H7 (cell line): ENCODE results near the gene VPS29. TPM values are rescaled to one million over a fixed set of nuclear protein-coding genes. Genes with fewer than 3 reads are reported as not detected.
"Not testable (repeated sequence)": the region's sequence is repeated elsewhere in the genome, so short reads cannot be mapped to it uniquely, and the experiment has no call there.

ENCODE experiments used
- DNase-seq: peaks from one replicate; pipeline ENCODE4 v3.0.0; 2012
- H3K27me3 ChIP-seq: 2 replicates; pipeline ENCODE4 v1.6.0; 2011; ENCODE audit warnings: mild to moderate bottlenecking, low read length; ENCODE audit not compliant: control insufficient read depth, insufficient read depth
- H3K36me3 ChIP-seq: replicated peaks from 2 replicates; pipeline ENCODE4 v1.5.1; 2011; ENCODE audit warnings: low read length; ENCODE audit not compliant: control insufficient read depth, insufficient read depth
- H3K4me3 ChIP-seq: 2 replicates; pipeline ENCODE4 v1.5.1; 2011; ENCODE audit warnings: low read depth, mild to moderate bottlenecking, control low read depth, low read length, moderate library complexity; ENCODE audit not compliant: insufficient read depth
- total RNA-seq: library from RNA; depleted of rRNA; stranded (reverse); fragments of >200 nt; shearing (Covaris generic); gene quantifications from 2 replicates; pipeline ENCODE4 v1.2.3, GENCODE V29; 2014

VPS29 gene
- total RNA-seq, 1 experiment from 2014 or later: 58.1 TPM

DNA sequence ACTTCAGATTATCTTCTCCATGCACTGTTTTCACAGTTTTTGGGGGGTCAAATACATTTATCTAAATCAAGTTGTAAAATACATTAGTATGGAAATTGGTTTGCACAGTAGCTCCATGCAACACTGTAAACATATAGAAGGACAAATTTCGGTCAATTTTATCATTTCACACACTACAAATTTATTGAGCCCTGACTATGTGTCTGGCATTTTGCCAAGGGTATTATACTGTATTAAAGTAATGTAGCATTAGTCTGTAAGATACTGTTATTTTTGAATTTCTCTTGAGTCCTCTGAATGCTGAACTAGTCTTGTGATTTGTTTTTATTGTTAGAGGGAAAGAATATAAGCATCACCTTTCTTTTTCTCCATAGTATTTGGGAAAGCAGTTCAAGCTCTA is 1.5 kb upstream of the VPS29 start:
- H3K4me3 ChIP-seq: no peak overlapping the region
- H3K36me3 ChIP-seq: no peaks in the 10 kb centered on the region
- H3K27me3 ChIP-seq: peaks cover 3% of the 10 kb centered on the region; the same call in 1 of the 2 replicates
- DNase-seq: no peak

DNA sequence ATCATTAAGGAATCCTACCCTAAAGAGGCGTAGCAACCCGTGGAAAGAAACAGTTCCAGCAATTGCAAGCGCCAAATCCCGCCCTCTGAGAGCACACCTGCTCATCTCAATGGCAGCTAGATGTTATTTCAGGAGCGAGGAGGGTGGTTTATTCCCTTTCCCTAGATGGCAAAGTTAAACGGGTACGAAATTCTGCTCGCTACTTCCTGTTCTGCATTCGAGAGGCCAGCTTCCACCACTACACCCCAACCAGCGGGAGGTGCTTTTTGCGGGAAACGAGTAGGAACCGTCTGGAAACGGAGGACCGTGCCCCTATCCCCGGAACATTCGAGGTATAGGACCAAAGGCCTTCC is 536 bp downstream of the VPS29 start:
- peak; percentile 61 for DNase-seq

GRCh38 chr12:110498984-110499706 is 2.8 kb downstream of the VPS29 start:
- no peak for DNase-seq
- peaks cover 2% of the 10 kb centered on the region for H3K36me3 ChIP-seq
- peaks cover 3% of the 10 kb centered on the region; the same call in 1 of the 2 replicates for H3K27me3 ChIP-seq
- H3K4me3 ChIP-seq: no peak overlapping the region

More for the DNA sequence above, 536 bp downstream of the VPS29 start:
- Histone ChIP-seq H3K4me3 (peak overlapping the region; percentile 97), H3K36me3 (no peaks in the 10 kb centered on the region; the same call in 1 of the 2 replicates), H3K27me3 (peaks cover 3% of the 10 kb centered on the region; the same call in 1 of the 2 replicates)

DNA sequence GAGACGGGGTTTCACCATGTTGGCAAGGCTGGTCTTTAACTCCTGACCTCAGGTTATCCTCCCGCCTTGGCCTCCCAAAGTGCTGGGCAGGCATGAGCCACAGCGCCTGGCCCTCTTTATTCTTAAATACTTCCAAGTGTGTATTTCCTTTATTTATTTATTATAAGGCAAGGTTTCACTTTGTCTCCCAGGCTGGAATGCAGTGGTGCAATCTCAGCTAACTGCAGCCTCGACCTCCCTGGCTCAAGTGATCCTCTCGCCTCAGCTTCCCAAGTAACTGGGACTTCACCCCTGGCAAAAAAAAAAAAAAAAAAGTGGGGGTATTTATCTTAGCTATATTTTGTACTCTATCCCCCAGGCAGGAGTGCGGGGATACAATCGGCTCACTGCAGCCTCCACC is 26.5 kb downstream of the VPS29 start:
- H3K36me3 ChIP-seq: no peaks in the 10 kb centered on the region; the same call in 1 of the 2 replicates
- DNase-seq: no peak
- no peaks in the 10 kb centered on the region for H3K27me3 ChIP-seq
- no peak overlapping the region for H3K4me3 ChIP-seq

GRCh38 chr12:110468214-110469048 is 33.5 kb downstream of the VPS29 start, which contains the start of the genes FAM216A and GPN3:
TSS of gene FAM216A (plus strand) at chr12:110468845. CDS start at chr12:110468876, 31 bp downstream.
TSS of gene GPN3 (minus strand) at chr12:110468257. CDS start at chr12:110468203, 54 bp downstream.
- no peaks in the 10 kb centered on the region for H3K27me3 ChIP-seq
- DNase-seq: peak; percentile 95
- peaks cover 3% of the 10 kb centered on the region for H3K36me3 ChIP-seq
- peak within 1 kb of the TSS; percentile 77 for H3K4me3 ChIP-seq

- Histone ChIP-seq H3K36me3 (peaks cover 3% of the 10 kb centered on the region), H3K4me3 (peak overlapping the region; percentile 77)
- no peak for DNase-seq
Measured at GRCh38 chr12:110467847-110468213, 34.1 kb downstream of the VPS29 start.

GRCh38 chr12:110466791-110467190 is 35.1 kb downstream of the VPS29 start:
- peaks cover 3% of the 10 kb centered on the region for H3K36me3 ChIP-seq

More at GRCh38 chr12:110467847-110468213, 34.1 kb downstream of the VPS29 start:
- H3K27me3 ChIP-seq: no peaks in the 10 kb centered on the region

GRCh38 chr12:110465765-110466164 is 36.1 kb downstream of the VPS29 start:
- H3K36me3 ChIP-seq, H3K27me3 ChIP-seq, H3K4me3 ChIP-seq, DNase-seq: not testable (repeated sequence)

More at GRCh38 chr12:110466791-110467190, 35.1 kb downstream of the VPS29 start:
- Histone ChIP-seq H3K27me3 (no peaks in the 10 kb centered on the region), H3K4me3 (no peak overlapping the region)
- no peak for DNase-seq

DNA sequence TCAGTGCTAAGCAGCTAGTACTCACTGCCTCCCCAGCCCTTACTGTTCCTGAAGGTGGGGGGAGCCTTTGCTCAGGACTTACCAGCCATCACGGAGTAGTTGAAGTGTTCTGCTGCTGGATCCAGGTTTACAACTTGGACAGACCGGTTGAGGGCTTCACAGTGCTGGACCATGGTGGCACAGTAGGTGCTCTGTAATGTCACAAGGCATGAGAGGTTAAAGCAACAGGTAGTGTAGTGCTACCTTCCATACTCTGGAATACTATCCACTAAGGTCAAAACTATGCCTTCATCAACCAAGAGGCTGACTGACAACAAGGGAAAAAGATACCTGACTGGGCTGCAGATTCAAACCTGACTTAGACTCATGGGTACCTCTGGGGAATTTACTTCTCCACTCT is 36.9 kb downstream of the VPS29 start:
- DNase-seq: no peak

DNA sequence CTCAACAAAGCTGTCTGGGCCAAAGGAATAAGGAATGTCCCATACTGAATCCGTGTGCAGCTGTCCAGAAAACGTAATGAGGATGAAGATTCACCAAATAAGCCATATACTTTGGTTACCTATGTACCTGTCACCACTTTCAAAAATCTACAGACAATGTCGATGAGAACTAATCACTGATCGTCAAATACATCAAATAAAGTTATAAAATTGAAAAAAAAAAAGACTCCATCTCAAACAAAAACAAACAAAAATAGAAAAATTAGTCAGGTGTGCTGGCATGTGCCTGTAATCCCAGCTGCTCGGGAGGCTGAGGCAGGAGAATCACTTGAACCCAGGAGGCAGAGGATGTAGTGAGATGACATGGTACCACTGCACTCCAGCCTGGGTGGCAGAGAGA is 40.7 kb downstream of the VPS29 start:
- H3K4me3 ChIP-seq, H3K27me3 ChIP-seq, DNase-seq, H3K36me3 ChIP-seq: not testable (repeated sequence)

More for the DNA sequence above, 36.9 kb downstream of the VPS29 start:
- Histone ChIP-seq H3K4me3 (no peak overlapping the region), H3K27me3 (no peaks in the 10 kb centered on the region), H3K36me3 (peaks cover 3% of the 10 kb centered on the region)

- peaks cover 10% of the 10 kb centered on the region for H3K36me3 ChIP-seq
- no peak overlapping the region for H3K4me3 ChIP-seq
- no peaks in the 10 kb centered on the region for H3K27me3 ChIP-seq
- no peak for DNase-seq
Measured at GRCh38 chr12:110458756-110459155, 43.2 kb downstream of the VPS29 start.

- no peak overlapping the region for H3K4me3 ChIP-seq
- H3K27me3 ChIP-seq: no peaks in the 10 kb centered on the region
- H3K36me3 ChIP-seq: peaks cover 9% of the 10 kb centered on the region
- no peak for DNase-seq
Measured at GRCh38 chr12:110453569-110454296, 48.2 kb downstream of the VPS29 start.

DNA sequence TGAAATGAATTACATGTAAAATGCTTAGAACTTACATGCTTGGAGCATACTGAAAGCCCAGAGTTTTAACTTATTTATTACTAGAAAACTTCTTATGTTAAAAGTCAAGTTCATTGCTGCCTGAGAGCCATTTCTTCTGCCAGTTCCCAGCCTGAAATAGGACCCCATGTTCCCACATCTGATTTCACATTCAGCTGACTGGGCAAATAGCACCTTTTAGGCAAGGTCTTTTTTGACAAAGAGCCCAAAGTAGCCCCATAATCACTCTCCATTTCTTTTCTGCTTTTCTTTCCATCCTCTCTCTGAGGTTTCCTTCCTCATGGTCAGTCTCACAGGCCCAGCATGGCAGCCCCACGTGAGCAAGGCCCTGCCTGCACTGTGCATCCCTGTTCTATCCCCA is 50.6 kb downstream of the VPS29 start:
- H3K36me3 ChIP-seq: peaks cover 9% of the 10 kb centered on the region
- no peak for DNase-seq
- H3K27me3 ChIP-seq: no peaks in the 10 kb centered on the region
- H3K4me3 ChIP-seq: no peak overlapping the region

GRCh38 chr12:110449799-110450497 is 52.0 kb downstream of the VPS29 start, which contains the start of gene ARPC3:
TSS of gene ARPC3 (minus strand) at chr12:110450337. CDS start at chr12:110450260, 77 bp downstream.
- DNase-seq: peak; percentile 94
- Histone ChIP-seq H3K4me3 (peak within 1 kb of the TSS; percentile 84), H3K36me3 (peaks cover 8% of the 10 kb centered on the region), H3K27me3 (no peaks in the 10 kb centered on the region)
